ENCODE results near the gene TMEM176B.

- TF ChIP-seq POLR2A (IDR thresholded peaks at IDR 0.05; ENCODE audit: low read length) (no peak), GATA1 (IDR thresholded peaks at IDR 0.05; ENCODE audit: low read depth, low read length) (no peak)
These were observed 15.9 kb downstream of the TMEM176B start for GRCh38 chr7:150784120-150784736.
